A549 (cell line): Measurements from ENCODE around the gene PARP15.

Experiments
- EP300 ChIP-seq, 2 experiments: fragments of >200 bp; sonication (Bioruptor Twin); formaldehyde crosslinking; IDR thresholded peaks; 2 replicates in 1 of 2; 3 replicates in 1 of 2; pipeline ENCODE4 v1.6.1; 2016 to 2017
- HOXA7 ChIP-seq: fragments of 250-450 bp; sonication (Bioruptor Pico); IDR thresholded peaks from 2 replicates; pipeline ENCODE4 v1.5.0; 2020; ENCODE audit warnings: mild to moderate bottlenecking, moderate library complexity
- JUN ChIP-seq, 2 experiments: fragments of >200 bp; sonication (Bioruptor Twin); formaldehyde crosslinking; IDR thresholded peaks; 2 replicates in 1 of 2; 3 replicates in 1 of 2; pipeline ENCODE4 v1.6.1; 2016 to 2017
- JUNB ChIP-seq: fragments of >200 bp; sonication (Bioruptor Twin); formaldehyde crosslinking; IDR thresholded peaks from 2 replicates; pipeline ENCODE4 v1.6.1; 2016
- RCOR1 ChIP-seq: fragments of 150-350 bp; IDR thresholded peaks from 2 replicates; pipeline ENCODE4 v1.6.1; 2014; ENCODE audit warnings: antibody characterized with exemption, low read length, low read depth
- TP53 ChIP-seq: fragments of 250-450 bp; sonication (Bioruptor Pico); IDR thresholded peaks from 2 replicates; pipeline ENCODE4 v1.5.0; 2021; ENCODE audit warnings: mild to moderate bottlenecking, moderate library complexity
- ZFP36 ChIP-seq: fragments of 450-650 bp; IDR thresholded peaks from 2 replicates; pipeline ENCODE4 v1.6.1; 2014; ENCODE audit warnings: borderline replicate concordance; ENCODE audit not compliant: partially characterized antibody
- TF ChIP-seq, protein P1 (sequence below): fragments of 200-600 bp; sonication (generic); IDR thresholded peaks from 2 replicates; pipeline ENCODE4 v1.6.1; 2016; ENCODE audit warnings: antibody characterized with exemption, mild to moderate bottlenecking, moderate library complexity
- TF ChIP-seq, protein P2 (sequence below): fragments of 150-350 bp; IDR thresholded peaks from 2 replicates; pipeline ENCODE4 v1.6.1; 2014; ENCODE audit warnings: low read depth, mild to moderate bottlenecking, low read length
- TF ChIP-seq, protein P3 (sequence below): fragments of >200 bp; sonication (Bioruptor Twin); formaldehyde crosslinking; IDR thresholded peaks from 3 replicates; pipeline ENCODE4 v1.5.1; 2016
- TF ChIP-seq, protein P4 (sequence below): IDR thresholded peaks from 2 replicates; pipeline ENCODE4 v1.6.1; 2012; ENCODE audit warnings: low read depth, borderline replicate concordance
- TF ChIP-seq, protein P5 (sequence below): fragments of 450-650 bp; IDR thresholded peaks from 2 replicates; pipeline ENCODE4 v1.6.1; 2014; ENCODE audit warnings: antibody characterized with exemption

DNA sequence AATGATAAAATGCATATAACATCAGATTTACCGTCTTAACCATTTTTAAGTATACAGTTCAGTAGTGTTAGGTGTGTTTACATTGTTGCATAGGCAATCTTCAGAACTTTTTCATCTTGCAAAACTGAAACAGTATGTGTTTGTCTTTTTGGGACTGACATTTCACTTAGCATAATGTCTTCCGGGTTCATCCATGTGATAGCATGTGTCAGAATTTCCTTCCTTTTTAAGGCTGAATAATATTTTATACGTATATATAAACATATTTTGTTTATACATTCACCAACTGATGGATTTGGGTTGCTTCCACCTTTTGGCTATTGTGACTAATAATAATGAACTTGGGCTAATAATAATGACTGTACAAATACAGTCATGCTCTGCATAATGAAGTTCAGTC is 3.0 kb downstream of the PARP15 start:
- TF ChIP-seq, protein P1, sequence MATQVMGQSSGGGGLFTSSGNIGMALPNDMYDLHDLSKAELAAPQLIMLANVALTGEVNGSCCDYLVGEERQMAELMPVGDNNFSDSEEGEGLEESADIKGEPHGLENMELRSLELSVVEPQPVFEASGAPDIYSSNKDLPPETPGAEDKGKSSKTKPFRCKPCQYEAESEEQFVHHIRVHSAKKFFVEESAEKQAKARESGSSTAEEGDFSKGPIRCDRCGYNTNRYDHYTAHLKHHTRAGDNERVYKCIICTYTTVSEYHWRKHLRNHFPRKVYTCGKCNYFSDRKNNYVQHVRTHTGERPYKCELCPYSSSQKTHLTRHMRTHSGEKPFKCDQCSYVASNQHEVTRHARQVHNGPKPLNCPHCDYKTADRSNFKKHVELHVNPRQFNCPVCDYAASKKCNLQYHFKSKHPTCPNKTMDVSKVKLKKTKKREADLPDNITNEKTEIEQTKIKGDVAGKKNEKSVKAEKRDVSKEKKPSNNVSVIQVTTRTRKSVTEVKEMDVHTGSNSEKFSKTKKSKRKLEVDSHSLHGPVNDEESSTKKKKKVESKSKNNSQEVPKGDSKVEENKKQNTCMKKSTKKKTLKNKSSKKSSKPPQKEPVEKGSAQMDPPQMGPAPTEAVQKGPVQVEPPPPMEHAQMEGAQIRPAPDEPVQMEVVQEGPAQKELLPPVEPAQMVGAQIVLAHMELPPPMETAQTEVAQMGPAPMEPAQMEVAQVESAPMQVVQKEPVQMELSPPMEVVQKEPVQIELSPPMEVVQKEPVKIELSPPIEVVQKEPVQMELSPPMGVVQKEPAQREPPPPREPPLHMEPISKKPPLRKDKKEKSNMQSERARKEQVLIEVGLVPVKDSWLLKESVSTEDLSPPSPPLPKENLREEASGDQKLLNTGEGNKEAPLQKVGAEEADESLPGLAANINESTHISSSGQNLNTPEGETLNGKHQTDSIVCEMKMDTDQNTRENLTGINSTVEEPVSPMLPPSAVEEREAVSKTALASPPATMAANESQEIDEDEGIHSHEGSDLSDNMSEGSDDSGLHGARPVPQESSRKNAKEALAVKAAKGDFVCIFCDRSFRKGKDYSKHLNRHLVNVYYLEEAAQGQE: no peak
- TF ChIP-seq, protein P2, sequence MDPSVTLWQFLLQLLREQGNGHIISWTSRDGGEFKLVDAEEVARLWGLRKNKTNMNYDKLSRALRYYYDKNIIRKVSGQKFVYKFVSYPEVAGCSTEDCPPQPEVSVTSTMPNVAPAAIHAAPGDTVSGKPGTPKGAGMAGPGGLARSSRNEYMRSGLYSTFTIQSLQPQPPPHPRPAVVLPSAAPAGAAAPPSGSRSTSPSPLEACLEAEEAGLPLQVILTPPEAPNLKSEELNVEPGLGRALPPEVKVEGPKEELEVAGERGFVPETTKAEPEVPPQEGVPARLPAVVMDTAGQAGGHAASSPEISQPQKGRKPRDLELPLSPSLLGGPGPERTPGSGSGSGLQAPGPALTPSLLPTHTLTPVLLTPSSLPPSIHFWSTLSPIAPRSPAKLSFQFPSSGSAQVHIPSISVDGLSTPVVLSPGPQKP: no peak
- TF ChIP-seq, protein P3, sequence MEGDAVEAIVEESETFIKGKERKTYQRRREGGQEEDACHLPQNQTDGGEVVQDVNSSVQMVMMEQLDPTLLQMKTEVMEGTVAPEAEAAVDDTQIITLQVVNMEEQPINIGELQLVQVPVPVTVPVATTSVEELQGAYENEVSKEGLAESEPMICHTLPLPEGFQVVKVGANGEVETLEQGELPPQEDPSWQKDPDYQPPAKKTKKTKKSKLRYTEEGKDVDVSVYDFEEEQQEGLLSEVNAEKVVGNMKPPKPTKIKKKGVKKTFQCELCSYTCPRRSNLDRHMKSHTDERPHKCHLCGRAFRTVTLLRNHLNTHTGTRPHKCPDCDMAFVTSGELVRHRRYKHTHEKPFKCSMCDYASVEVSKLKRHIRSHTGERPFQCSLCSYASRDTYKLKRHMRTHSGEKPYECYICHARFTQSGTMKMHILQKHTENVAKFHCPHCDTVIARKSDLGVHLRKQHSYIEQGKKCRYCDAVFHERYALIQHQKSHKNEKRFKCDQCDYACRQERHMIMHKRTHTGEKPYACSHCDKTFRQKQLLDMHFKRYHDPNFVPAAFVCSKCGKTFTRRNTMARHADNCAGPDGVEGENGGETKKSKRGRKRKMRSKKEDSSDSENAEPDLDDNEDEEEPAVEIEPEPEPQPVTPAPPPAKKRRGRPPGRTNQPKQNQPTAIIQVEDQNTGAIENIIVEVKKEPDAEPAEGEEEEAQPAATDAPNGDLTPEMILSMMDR: no peak
- no peak for TF ChIP-seq ZFP36
- no peak for TF ChIP-seq TP53 (CRISPR knock-in tag)
- TF ChIP-seq JUN (IDR thresholded peaks at IDR 0.05): no peak
- TF ChIP-seq, protein P4, sequence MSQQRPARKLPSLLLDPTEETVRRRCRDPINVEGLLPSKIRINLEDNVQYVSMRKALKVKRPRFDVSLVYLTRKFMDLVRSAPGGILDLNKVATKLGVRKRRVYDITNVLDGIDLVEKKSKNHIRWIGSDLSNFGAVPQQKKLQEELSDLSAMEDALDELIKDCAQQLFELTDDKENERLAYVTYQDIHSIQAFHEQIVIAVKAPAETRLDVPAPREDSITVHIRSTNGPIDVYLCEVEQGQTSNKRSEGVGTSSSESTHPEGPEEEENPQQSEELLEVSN: no peak
- no peak for TF ChIP-seq HOXA7
- TF ChIP-seq RCOR1: no peak
- TF ChIP-seq EP300 (IDR thresholded peaks at IDR 0.05): no peak
- TF ChIP-seq JUNB: no peak
- TF ChIP-seq, protein P5, sequence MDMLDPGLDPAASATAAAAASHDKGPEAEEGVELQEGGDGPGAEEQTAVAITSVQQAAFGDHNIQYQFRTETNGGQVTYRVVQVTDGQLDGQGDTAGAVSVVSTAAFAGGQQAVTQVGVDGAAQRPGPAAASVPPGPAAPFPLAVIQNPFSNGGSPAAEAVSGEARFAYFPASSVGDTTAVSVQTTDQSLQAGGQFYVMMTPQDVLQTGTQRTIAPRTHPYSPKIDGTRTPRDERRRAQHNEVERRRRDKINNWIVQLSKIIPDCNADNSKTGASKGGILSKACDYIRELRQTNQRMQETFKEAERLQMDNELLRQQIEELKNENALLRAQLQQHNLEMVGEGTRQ: no peak
